ENCODE measurements around the gene C2CD3. TPM values are rescaled to one million over a fixed set of nuclear protein-coding genes. Genes with fewer than 3 reads are reported as not detected.

Gene C2CD3
- total RNA-seq, 1 donor from 2014 or later: 13.8 TPM

- H3K4me1 ChIP-seq: no peaks in the 10 kb centered on the region
- H3K4me3 ChIP-seq: no peak overlapping the region
- H3K9me3 ChIP-seq (replicated peaks): no peaks in the 10 kb centered on the region
- peaks cover 44% of the 10 kb centered on the region for H3K36me3 ChIP-seq
- intact Hi-C loops (cut with micrococcal nuclease): no loop called here
- no peak for DNase-seq
- TF ChIP-seq, protein P1, sequence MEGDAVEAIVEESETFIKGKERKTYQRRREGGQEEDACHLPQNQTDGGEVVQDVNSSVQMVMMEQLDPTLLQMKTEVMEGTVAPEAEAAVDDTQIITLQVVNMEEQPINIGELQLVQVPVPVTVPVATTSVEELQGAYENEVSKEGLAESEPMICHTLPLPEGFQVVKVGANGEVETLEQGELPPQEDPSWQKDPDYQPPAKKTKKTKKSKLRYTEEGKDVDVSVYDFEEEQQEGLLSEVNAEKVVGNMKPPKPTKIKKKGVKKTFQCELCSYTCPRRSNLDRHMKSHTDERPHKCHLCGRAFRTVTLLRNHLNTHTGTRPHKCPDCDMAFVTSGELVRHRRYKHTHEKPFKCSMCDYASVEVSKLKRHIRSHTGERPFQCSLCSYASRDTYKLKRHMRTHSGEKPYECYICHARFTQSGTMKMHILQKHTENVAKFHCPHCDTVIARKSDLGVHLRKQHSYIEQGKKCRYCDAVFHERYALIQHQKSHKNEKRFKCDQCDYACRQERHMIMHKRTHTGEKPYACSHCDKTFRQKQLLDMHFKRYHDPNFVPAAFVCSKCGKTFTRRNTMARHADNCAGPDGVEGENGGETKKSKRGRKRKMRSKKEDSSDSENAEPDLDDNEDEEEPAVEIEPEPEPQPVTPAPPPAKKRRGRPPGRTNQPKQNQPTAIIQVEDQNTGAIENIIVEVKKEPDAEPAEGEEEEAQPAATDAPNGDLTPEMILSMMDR (IDR thresholded peaks at IDR 0.05; ENCODE audit: borderline replicate concordance): no peak
- no peak overlapping the region for H3K27ac ChIP-seq (replicated peaks)
- no peaks in the 10 kb centered on the region for H3K27me3 ChIP-seq (ENCODE audit: low read depth)
Observed at GRCh38 chr11:74205181-74205580, 34.4 kb upstream of the C2CD3 start.

- H3K4me3 ChIP-seq: no peak overlapping the region
- no peaks in the 10 kb centered on the region for H3K9me3 ChIP-seq (replicated peaks)
- H3K36me3 ChIP-seq: peaks cover 39% of the 10 kb centered on the region
- TF ChIP-seq, protein P1 (IDR thresholded peaks at IDR 0.05; ENCODE audit: borderline replicate concordance): no peak
- no peaks in the 10 kb centered on the region for H3K4me1 ChIP-seq
- DNase-seq: no peak
- intact Hi-C loops (cut with micrococcal nuclease): no loop called here
- no peaks in the 10 kb centered on the region for H3K27me3 ChIP-seq (ENCODE audit: low read depth)
- H3K27ac ChIP-seq (replicated peaks): no peak overlapping the region
Observed at GRCh38 chr11:74204701-74205100, 33.9 kb upstream of the C2CD3 start.

GRCh38 chr11:74203966-74204365, 33.2 kb upstream of the C2CD3 start:
- TF ChIP-seq, protein P1 (IDR thresholded peaks at IDR 0.05; ENCODE audit: borderline replicate concordance): no peak
- peaks cover 31% of the 10 kb centered on the region for H3K36me3 ChIP-seq
- DNase-seq: no peak
- H3K27me3 ChIP-seq (ENCODE audit: low read depth): no peaks in the 10 kb centered on the region
- intact Hi-C loops (cut with micrococcal nuclease): no loop called here
- H3K4me3 ChIP-seq: no peak overlapping the region
- H3K4me1 ChIP-seq: no peaks in the 10 kb centered on the region
- H3K9me3 ChIP-seq (replicated peaks): no peaks in the 10 kb centered on the region
- no peak overlapping the region for H3K27ac ChIP-seq (replicated peaks)

DNA sequence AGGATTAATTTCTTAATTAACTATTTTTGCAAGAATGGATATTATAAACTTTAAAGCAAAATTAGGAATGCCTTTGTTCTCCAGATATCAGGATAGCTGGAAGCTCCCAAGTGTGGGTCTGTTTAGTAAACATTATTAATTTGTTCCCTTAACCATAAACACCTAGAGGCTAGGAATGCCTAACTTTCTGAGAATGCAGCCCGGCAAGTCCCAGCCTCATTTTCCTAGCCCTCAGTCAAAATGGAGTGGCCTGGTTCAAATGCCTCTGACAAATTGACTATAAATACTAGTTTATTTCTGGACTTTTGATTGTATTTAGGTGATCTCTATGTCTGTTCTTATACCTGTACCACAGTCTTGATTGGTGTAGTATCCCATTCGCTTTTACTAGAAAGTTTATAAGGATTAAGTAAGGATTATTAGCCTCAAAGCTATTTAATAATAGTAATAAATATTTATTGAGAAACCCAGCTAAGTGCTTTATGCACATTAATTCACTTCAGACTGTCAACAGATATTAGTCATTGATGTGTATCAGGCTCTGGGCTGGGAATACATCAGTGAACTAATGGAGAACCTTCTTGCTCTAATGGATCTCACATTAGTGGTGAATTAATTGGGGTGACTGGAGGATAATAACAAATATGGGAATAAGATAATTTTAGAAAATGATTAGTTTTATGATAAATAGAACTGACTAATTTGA, 26.1 kb upstream of the C2CD3 start:
- no peak overlapping the region for H3K27ac ChIP-seq (replicated peaks)
- no peak overlapping the region for H3K4me3 ChIP-seq
- TF ChIP-seq, protein P1 (IDR thresholded peaks at IDR 0.05; ENCODE audit: borderline replicate concordance): no peak
- intact Hi-C loops (cut with micrococcal nuclease): no loop called here
- peaks cover 8% of the 10 kb centered on the region for H3K9me3 ChIP-seq (replicated peaks)
- no peaks in the 10 kb centered on the region for H3K4me1 ChIP-seq
- H3K36me3 ChIP-seq: no peaks in the 10 kb centered on the region
- no peaks in the 10 kb centered on the region for H3K27me3 ChIP-seq (ENCODE audit: low read depth)
- DNase-seq: no peak

DNA sequence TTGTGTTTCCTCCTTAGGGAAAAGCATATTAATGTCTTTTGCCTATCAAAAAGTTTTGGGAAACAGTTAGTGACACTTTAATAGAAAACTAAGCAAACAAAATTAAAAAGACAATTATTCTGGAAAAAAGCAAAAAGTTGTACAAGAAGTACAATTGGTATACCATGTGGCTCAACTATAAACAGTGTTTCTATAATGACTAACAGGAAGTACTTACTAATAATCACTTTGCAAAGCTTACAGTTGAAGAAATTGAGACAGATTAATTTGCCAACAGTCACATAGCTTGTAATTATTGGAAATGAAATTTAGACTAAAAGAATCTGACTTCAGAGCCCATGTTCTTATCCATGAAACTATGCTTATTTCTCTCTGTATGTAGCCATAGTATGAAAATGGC, 25.0 kb upstream of the C2CD3 start:
- H3K27ac ChIP-seq (replicated peaks): no peak overlapping the region
- no peaks in the 10 kb centered on the region for H3K27me3 ChIP-seq (ENCODE audit: low read depth)
- TF ChIP-seq, protein P1 (IDR thresholded peaks at IDR 0.05; ENCODE audit: borderline replicate concordance): no peak
- H3K9me3 ChIP-seq (replicated peaks): peaks cover 11% of the 10 kb centered on the region
- intact Hi-C loops (cut with micrococcal nuclease): no loop called here
- H3K4me3 ChIP-seq: no peak overlapping the region
- H3K36me3 ChIP-seq: peaks cover 7% of the 10 kb centered on the region
- DNase-seq: no peak
- no peaks in the 10 kb centered on the region for H3K4me1 ChIP-seq
